ENCODE measurements around the gene SLC38A1.

SLC38A1 gene

DNA sequence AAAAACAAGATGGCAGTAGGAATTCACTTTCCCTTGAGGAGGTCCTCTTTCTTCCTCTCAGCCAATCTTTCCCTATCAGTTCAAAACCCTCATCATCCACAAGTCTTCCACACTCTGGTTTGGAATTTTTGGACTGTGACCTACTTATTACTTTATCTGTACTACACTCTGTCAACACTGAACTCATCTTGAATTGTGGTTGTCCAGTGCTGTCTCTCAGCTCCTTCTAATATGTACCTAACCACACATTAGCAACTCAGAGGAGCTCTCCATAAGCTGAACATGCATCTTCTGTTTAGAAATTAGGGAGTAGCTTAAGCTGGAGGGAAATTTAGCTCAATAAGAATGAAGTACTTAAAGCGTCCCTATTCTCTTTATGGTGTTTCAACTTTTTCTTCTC is 34.8 kb downstream of the SLC38A1 start:
- DNase-seq (ENCODE audit: low read depth in 1 of 2, low spot score in 1 of 2): no peak

DNA sequence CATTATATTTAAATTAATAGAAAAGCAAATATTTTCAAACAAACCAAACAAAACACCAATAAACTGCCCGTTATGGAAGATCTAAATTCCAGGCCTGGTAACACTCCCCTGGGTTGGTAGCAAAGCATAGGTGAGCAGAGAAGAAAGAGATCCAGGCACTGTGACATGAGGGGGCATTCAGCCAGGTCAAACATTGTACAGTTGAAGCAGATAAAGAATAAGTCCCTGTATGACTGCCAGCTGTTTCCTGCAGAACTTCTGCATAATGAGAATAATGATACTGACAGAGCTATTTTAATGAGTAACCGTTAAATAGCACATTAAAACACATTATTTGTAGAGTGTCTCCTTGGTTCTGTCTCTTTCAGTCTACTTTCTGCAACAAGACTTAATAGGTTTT is 35.4 kb downstream of the SLC38A1 start:
- DNase-seq (ENCODE audit: low read depth in 1 of 2, low spot score in 1 of 2): no peak

DNA sequence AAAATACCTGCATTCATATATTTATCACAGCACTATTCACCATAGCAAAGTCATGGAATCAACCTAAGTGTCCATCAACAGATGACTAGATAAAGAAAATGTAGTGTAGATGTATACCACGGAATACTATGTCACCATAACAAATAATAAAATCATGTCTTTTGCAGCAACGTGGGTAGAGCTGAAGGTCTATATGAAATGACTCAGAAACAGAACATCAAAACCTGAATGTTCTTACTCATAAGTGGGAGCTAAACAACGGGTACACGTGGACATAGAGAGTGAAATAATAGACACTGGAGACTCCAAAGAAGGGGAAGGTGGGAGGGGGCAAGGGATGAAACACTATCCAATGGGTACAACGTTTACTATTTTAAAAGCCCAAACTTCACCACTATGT is 37.9 kb downstream of the SLC38A1 start:
- DNase-seq (ENCODE audit: low read depth in 1 of 2, low spot score in 1 of 2): no peak

DNA sequence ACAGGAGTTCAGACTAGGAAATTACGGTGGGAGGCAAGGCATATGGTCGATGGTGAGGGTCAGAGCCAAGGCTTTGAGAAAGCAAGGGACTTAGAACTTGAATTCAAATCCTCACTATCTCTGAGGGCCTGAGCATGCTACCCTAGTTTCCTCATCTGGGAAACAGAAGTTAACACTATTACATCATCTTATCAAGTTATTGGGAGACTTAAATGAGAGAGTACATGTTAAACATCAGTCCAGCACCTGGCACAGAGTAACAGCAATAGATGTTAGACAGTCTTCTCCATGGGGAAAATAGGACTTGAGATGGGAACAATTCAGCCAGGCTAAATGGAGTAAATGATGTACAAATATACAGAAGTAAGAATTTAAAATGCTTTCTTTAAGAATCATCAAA is 38.5 kb downstream of the SLC38A1 start:
- no peak for DNase-seq (ENCODE audit: low read depth in 1 of 2, low spot score in 1 of 2)

DNA sequence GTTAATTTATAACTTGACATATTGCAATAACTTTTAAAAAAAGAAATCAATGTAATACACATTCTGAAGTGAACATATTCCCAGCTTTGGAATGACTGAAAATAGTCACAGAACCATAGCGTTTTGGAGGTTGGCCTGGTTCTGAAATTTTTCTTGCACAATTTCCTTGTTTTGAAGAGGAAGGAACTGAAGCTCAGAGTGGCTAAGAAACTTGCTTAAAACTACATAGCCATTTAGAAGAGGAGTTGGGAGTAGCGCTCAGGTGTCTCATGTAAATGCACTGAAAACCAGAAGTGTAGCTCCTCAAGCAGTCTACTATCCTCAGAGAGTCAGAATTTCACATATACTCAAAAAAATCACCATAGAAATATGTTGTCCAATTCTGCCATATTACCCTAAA is 41.2 kb downstream of the SLC38A1 start:
- DNase-seq (ENCODE audit: low read depth in 1 of 2, low spot score in 1 of 2): no peak

DNA sequence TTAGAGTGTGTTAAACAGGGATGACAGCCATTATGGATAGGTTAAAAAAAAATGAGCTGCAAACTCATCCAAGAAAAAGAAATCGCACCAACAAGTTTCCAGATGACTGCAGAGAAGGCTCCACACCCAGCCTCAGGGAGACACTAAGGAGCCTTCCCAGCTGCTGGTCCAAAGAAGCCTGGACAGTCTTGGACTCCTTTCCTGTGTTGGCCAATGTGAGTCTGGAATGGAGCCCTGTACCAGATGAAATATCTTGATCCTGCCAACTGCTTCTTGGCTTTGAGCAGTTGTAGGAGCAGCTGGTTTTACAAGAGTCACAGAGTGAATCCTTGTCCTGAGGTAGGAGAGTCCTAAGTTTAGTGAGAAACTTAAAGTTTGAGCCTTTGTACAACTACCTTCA is 44.5 kb downstream of the SLC38A1 start:
- DNase-seq (ENCODE audit: low read depth in 1 of 2, low spot score in 1 of 2): no peak

DNA sequence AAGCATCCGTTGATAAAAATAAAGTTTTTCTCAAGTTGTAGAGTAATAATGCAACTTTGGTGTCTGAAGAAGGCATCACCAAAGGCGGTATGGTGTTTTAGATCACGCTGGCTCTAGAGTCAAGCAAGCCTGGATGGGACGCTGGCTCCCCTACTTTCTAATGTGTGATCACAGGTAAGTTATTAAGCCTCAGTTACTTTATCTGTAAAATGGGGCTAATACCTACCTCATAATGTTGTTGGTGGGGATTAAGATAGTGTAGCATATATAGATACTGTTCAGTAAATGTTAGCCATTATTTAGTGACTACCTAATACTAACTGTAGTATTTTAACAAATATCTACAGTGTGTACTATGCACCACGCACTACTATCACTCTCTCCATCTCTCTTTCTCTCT is 45.8 kb downstream of the SLC38A1 start:
- DNase-seq (ENCODE audit: low read depth in 1 of 2, low spot score in 1 of 2): no peak

DNA sequence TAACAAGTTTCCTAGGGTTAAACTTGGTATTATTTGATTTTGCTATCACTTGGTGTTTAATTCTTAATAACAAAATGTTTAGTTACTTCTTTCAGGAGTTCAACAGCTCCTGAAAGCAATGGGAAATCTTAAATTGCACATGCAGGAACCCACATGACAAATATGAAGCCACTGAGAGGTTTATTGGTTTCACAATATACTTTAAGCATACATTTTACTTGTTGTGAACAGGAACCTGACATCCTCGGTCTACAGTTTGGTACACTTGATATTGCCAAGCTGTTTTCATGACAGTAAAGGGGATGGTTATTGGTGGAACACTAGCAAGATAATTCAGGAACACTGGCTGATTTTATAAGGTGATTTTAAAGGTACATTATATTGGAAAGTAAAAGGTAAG is 46.2 kb downstream of the SLC38A1 start:
- no peak for DNase-seq (ENCODE audit: low read depth in 1 of 2, low spot score in 1 of 2)

DNA sequence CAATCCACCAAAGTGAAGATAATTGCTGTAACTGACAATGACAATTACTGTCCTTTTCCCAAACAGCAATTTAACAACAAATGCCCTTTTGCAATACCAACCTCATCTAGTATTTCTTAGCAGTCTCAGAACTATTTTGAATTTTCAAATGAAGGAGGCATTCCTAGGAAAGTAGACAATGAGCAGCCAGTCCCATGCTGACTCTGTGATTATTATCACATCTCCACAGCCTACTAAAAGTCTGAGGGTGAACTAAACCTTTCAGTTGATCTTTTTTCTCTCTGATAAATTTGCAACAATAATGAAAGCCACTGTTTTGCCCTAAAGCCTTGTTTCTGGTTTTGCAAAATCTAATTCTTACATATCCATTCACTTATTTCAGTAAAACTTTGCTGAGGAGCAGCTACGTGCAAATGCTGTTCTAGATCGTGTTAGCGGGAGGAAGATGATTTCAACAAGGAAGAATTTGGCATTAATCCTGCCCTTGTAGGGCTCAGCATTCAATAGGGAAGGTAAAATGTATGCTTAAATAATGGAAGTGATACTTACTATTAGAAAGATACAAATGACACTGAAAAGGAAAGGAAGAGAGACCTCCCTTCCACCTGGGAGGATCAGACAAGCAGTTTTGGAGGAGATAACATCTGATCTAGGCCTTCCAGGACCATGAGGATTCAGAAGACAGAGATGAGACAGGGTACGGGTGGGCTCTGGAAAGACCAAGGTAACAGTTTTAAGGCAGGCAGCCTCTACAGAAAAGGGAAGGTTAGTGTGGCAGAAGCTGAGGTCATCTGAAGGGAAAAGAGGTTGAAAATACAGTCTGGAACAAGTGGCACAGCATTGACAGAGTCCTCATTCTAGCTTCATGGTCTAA is 47.4 kb downstream of the SLC38A1 start:
- no peak for DNase-seq (ENCODE audit: low read depth in 1 of 2, low spot score in 1 of 2)

DNA sequence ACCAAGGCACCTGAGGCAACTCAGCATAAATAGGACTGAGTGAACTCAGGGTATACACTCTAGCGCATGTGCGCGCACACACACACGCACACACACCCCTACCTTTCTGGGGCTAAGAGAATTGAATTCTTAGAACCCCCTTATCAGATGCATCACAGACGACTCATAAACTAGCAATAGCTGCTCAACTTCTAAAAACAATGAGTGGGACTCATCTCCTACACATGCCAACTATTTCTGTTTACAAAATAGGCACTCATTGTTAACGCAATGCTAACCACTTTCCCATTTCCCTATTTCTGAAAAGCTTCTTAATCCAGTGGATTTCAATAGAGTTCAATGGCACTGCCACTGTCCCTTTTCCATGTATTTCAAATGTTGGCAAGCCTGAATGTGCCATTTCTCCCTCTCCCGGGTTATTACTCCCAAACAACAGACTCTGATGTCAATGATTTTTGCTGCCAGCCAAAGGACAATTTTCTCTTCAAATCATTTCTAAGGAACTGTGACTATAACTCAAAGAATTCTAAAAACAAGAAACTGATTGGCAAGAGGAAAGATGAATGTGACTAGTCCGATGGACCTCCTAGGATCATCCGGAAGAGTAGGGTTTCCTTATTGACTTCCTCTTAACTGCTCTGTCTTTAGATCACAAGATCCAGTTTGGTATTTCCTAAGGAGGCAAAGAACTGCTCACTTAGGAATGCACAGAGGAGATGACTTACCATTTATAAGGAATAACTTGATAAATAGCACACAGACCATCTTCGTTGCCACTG is 48.8 kb downstream of the SLC38A1 start:
- peak; percentile 50 to 64 for DNase-seq (ENCODE audit: low read depth in 1 of 2, low spot score in 1 of 2)

DNA sequence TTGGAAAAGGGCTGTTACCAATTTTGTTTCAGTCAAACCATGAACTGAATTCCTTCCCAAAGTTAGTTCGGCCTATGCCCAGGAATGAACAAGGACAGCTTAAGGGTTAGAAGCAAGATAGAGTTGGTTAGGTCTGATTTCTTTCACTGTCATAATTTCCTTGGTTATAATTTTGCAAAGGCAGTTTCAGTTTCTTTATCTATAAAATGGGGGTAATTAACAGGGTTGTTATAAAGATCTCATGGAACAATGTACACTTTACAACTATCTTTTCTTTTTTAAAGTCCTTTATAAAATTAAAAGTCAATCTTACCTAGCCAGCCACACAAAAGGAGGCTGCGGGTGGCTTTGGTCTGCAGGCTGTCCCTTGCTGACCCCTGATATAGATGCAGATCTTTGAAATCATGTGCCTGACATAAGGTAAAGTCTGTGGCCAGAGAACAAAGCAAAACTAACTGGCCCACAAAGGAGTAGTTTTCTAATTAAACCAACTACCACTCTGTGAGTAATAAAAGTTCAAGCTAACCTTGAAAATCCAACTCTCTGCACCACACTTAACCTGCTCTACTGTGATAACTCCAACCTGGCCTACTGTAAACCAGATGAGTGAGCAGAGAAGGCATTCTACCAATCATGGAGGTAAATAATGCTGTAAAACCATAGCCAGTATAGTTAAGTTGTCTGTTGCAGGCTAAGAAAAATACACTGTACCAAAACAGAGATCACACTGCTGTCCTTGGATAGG is 49.5 kb downstream of the SLC38A1 start:
- no peak for DNase-seq (ENCODE audit: low read depth in 1 of 2, low spot score in 1 of 2)

DNA sequence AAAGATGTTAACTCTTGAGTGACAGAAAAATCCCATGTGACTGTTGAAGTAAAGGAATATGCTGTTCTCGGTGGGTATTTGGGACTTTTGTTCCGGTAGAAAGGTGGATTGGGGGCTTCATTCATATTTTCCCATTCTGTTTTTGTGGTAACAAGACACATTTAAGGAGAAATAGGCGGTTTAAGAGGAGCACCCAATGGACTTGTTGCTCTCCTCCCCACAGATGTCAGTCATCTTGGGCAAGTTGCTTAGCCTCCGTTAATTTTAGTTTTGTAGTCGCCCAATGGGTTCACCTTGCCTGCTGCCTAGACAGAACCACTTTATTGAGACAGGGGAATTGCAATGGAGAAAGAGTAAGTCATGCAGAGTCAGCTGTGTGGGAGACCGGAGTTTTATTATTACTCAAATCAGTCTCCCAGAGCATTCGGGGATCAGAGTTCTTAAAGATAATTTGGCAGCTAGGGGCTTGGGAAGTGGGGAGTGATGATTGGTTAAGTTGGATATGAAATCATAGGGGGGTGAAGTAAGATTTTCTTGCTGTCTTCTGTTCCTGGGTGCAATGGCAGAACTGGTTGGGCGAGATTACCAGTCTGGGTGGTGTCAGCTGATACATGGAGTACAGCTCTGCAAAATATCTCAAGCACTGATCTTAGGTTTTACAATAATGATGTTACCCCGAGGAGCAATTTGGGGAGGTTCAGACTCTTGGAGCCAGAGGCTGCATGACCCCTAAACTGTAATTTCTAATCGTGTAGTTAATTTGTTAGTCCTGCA is 50.3 kb downstream of the SLC38A1 start:
- no peak for DNase-seq (ENCODE audit: low read depth in 1 of 2, low spot score in 1 of 2)

DNA sequence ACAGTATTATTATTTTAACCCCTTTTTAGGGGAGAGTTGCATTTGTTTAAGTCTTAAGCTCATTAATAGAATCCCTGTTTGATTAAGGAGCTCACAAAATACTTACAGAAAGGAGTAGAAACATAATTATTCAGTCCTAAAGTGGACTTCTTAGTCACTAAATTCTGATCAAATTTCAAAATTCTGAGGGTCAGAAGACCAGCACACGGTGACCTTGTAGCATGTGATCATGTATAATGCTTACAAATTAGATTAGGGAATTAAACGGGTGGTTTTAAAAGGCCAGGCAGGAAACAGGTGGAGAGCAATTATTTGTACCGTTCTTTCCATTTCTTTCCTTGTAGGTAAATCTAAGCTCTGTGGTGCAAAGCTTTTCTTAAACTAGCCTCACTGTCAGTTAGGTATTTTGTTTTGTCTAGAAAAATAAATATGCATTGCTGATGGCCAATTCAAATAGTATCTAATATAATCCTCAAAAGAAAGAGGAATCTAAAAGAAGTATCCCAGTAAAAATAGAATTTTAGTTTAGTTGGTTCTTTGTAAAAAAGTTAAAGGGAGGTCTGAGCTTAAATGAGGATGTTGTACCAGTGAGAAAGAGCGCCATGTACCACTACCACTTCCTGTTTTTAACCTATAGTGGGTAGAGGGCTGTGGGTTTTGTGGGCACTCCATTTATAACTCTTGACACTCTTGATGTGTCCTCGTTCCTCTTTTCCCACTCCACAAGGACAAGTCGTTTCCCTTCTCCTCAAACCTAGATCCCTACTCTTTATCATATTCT is 51.1 kb downstream of the SLC38A1 start:
- peak in 1 of 2 donors; percentile 17 for DNase-seq (ENCODE audit: low read depth in 1 of 2, low spot score in 1 of 2)

DNA sequence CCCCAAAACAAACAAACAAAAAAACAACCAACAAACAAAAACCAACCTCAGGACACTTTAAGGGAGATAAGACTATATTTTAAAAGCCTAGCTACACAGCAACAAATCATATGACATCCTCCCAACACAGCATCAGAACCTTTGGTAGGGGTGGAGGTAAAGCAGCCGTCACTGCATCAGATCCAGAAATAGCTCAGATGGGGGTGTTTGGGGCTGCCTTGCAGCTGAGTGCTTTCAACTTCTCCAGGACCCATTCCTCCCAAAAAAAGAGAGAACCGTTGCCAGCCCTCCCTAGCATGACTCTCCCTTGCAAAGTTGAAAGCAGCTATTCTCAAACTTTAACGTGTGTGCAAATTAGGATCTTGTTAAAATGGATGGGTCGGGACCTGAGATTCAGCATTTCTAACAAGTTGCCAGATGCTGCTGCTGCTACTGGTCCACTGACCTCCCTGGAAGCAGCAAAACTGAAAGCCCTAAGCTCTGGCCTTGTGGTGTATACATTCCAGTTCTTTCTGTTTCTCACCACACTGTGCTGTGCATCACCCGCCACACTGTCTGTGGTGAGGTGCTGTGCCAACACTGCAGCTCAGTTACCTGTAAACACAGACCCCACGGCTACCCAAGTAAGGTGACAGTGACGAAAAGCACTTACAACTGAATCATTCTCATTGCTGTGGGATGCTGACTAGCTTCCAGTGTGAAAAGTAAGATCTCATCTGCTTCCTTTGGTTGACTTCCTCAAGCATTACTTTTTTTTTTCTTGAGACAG is 54.0 kb downstream of the SLC38A1 start:
- peak; percentile 45 to 58 for DNase-seq (ENCODE audit: low read depth in 1 of 2, low spot score in 1 of 2)

DNA sequence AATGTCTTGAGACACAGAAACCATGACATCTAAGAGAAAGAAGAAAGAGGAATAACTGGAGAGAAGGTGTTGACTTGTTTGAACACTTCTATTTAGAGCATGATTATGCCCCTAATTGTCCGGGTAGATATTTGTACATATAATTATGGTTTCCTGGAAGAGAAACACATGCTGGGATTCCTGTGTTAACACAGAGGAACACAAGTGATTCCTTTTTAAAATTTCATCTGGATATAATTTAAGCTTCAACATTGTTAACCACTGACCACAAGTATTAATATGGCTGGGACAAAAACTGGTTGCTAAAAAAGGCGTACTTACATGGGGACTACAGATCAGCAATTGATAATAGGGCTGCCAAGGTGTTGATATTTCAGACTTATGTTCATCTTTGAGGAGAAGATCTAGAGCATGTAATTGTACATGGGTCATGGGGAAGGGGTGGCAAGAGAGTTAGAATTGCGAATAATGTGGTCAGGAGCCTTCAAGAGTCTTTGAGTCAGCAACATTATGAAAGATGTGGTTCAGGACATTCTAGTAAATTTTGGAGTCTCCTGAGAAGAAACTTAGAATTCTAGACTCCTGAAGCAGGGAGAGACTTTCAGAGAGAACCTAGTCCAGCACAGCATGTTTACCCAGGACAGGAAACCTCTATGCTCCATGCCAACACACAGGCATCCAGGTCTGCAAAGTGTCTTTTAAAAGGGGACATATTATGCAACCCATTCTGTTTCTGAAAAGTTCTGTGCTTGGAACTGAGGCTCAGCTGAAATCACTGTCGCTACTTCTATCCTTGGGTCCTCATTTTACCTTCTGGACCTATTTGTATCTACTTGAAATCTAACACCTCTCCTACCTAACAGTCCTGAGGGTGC is 56.5 kb downstream of the SLC38A1 start:
- DNase-seq (ENCODE audit: low read depth in 1 of 2, low spot score in 1 of 2): no peak

DNA sequence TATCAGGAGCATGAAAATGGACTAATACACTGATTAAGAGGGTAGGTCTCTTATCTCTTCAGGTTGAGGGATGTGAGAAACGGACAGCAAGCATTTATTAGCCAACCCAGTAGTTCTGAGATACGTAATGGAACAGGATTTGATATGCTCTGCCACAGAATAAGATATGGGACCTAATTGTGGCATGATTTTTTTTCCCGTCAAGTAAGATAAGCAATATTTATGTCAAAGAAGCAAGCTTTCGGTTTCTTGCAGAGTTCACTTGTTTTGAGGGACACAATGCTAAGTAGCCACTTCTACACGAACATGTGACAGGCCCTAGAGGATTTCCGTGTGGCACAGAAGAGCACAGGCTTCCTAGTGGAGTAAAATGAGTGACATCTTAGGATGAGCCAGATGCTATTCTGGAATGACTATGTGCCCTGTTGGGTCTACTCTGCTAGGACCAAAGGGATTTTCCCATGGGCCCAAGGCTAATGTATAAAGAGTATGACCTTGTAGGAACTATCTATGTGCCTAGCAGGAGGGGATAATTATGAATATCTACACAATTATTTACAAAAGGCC is 57.9 kb downstream of the SLC38A1 start:
- DNase-seq (ENCODE audit: low read depth in 1 of 2, low spot score in 1 of 2): no peak

DNA sequence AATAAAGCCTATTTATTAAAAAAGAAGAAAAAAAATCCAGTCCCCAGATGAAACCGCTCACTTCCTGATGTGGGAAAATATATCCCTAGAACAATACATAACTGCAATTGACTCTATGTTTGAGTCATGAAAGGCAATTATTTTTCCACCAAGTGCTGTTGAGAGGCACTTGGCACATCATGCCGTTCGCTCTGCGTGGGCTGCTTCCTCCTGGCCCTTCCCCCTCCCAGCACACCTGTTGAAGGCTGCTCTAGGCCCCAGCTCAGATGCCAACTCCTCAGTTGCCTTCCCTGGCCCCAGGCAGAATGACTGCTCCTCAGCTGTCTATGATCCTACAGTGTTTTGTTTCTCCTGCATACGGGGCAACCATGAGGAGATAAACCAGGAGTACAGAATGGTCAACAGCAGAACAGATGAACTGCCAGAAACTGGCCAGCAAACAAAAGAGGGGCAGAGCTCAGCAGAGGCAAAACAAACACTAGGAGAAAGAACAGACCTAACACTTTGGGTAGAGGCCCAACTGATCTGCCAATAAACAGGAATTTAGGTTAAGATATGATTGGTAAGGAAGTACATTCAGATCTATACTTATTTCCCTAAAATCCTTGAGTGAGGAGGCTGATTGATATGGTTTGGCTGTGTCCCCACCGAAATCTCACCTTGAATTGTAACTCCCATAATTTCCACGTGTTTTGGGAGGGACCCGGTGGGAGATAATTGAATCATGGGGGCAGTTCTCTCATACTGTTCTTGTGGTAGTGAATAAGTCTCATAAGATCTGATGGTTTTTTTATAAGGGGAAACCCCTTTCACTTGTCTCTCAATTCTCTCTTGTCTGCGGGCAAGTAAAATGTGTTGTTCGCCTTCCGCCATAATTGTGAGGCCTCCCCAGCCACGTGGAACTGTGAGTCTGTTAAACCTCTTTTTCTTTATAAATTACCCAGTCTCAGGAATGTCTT is 58.6 kb downstream of the SLC38A1 start:
- DNase-seq (ENCODE audit: low read depth in 1 of 2, low spot score in 1 of 2): peak; percentile 20 to 59
